ENCODE data around the gene YIPF6. TPM values are rescaled to one million over a fixed set of nuclear protein-coding genes. Genes with fewer than 3 reads are reported as not detected.
A peak's percentile ranks its signal among the peaks of the same experiment; 100 is the strongest.

YIPF6 gene
- total RNA-seq, 1 experiment from 2014 or later = 43.3 TPM

DNA sequence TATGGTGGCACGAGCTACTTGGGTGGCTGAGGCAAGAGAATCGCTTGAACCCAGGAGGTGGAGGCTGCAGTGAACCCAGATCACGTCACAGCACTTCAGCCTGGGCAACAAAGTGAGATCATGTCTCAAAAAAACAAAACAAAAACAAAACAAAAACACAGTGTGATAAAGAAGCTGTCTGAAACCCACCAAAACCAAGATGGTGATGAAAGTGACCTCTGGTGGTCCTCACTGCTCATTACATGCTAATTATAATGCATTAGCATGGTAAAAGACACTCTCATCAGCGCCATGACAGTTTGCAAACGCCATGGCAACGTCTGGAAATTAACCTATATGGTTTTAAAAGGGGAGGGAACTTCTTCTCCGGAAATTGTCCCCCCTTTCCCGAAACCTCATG, 36.2 kb upstream of the YIPF6 start:
- Histone ChIP-seq H3K27ac (ENCODE audit: low read depth, low read length) (no peak overlapping the region), H3K9me2 (ENCODE audit: insufficient read depth) (no peaks in the 10 kb centered on the region), H3K27me3 (ENCODE audit: insufficient read depth, low read length) (no peaks in the 10 kb centered on the region), H3K36me3 (ENCODE audit: control insufficient read depth in 1 of 2, insufficient read depth in 2 of 2, low read length in 2 of 2) (no peaks in the 10 kb centered on the region), H3K4me3 (replicated peaks in 1 of 2; ENCODE audit: low read depth in 1 of 2, low read length in 2 of 2) (no peak overlapping the region), H3K9me3 (ENCODE audit: control insufficient read depth in 1 of 2, insufficient read depth in 1 of 2, low read depth in 1 of 2, low read length in 2 of 2) (no peaks in the 10 kb centered on the region), H3K4me1 (ENCODE audit: control insufficient read depth in 1 of 2, insufficient read depth in 2 of 2, low read length in 2 of 2) (peaks cover 0 to 8% of the 10 kb centered on the region in 2 experiments; a peak in 2 of 4 replicates), H3K79me2 (ENCODE audit: insufficient read depth, low read length) (no peaks in the 10 kb centered on the region), H4K20me1 (ENCODE audit: insufficient read depth) (no peaks in the 10 kb centered on the region), H3K4me2 (ENCODE audit: low read length) (peak overlapping the region; percentile 47), H3K9ac (ENCODE audit: low read length) (no peak overlapping the region), H2AFZ (ENCODE audit: low read depth, low read length, poor library complexity, severe bottlenecking) (peak overlapping the region; percentile 45)
- ChIA-PET RAD21 (ENCODE audit: low non-redundant PET in 1 of 2, low total read pairs in 2 of 2, uncharacterized antibody in 2 of 2, unreplicated experiment in 2 of 2) (no interaction called here), CTCF (interaction anchor here (1.2 kb wide), 1 partner anchor 266 kb away, joined by 10 read pairs; no protein-coding TSS in a partner anchor), POLR2A (no interaction called here)
- intact Hi-C loops (cut with micrococcal nuclease) = loop anchor here (5.0 kb wide), 1 partner anchor 265 kb away; no protein-coding TSS in a partner anchor
- DNase-seq (ENCODE audit: low read depth, low spot score) = peak; percentile 7
- ATAC-seq = peak; percentile 65
- BruUV-seq (replicated peaks) = no TSS peak
- TF ChIP-seq ZFX (IDR thresholded peaks at IDR 0.05) (no peak), TCF7L2 (IDR thresholded peaks at IDR 0.05; ENCODE audit: borderline replicate concordance, extremely low read depth, insufficient read depth, insufficient read length) (no peak), CEBPB (IDR thresholded peaks at IDR 0.05; ENCODE audit: low read depth) (no peak), ELF1 (IDR thresholded peaks at IDR 0.05; ENCODE audit: borderline replicate concordance, low read depth) (no peak), CTCF (IDR thresholded peaks at IDR 0.05 in 2 of 3, conservative IDR thresholded peaks at IDR 0.05 in 1 of 3; ENCODE audit: borderline replicate concordance in 1 of 3, insufficient read depth in 1 of 3, low read depth in 2 of 3, low read length in 2 of 3) (peak; percentile 29 to 48 (median 32); a peak in 4 of 6 replicates), EZH2phosphoT487 (IDR thresholded peaks at IDR 0.05; ENCODE audit: borderline replicate concordance) (no peak), YY1 (IDR thresholded peaks at IDR 0.05; ENCODE audit: extremely low read depth, insufficient replicate concordance, low read depth, low read length) (peak; percentile 26), MAX (IDR thresholded peaks at IDR 0.05) (no peak), EZH2 (IDR thresholded peaks at IDR 0.05) (no peak), SIN3A (IDR thresholded peaks at IDR 0.05; ENCODE audit: low read depth) (no peak), RAD21 (IDR thresholded peaks at IDR 0.05; ENCODE audit: low read depth) (peak; percentile 51), EGR1 (IDR thresholded peaks at IDR 0.05; ENCODE audit: low read depth) (no peak), SP1 (IDR thresholded peaks at IDR 0.05; ENCODE audit: low read depth) (no peak), FOSL1 (IDR thresholded peaks at IDR 0.05; ENCODE audit: low read depth) (no peak), JUND (IDR thresholded peaks at IDR 0.05) (no peak), CBX3 (IDR thresholded peaks at IDR 0.05; ENCODE audit: low read depth) (no peak), SRF (IDR thresholded peaks at IDR 0.05; ENCODE audit: low read depth) (no peak), POLR2A (IDR thresholded peaks at IDR 0.05; ENCODE audit: borderline replicate concordance, extremely low read depth, insufficient read depth, insufficient read length) (no peak), ZNF274 (IDR thresholded peaks at IDR 0.05; ENCODE audit: low read depth, low read length) (no peak)
- TF ChIP-seq, protein P1, sequence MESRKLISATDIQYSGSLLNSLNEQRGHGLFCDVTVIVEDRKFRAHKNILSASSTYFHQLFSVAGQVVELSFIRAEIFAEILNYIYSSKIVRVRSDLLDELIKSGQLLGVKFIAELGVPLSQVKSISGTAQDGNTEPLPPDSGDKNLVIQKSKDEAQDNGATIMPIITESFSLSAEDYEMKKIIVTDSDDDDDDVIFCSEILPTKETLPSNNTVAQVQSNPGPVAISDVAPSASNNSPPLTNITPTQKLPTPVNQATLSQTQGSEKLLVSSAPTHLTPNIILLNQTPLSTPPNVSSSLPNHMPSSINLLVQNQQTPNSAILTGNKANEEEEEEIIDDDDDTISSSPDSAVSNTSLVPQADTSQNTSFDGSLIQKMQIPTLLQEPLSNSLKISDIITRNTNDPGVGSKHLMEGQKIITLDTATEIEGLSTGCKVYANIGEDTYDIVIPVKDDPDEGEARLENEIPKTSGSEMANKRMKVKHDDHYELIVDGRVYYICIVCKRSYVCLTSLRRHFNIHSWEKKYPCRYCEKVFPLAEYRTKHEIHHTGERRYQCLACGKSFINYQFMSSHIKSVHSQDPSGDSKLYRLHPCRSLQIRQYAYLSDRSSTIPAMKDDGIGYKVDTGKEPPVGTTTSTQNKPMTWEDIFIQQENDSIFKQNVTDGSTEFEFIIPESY (IDR thresholded peaks at IDR 0.05; ENCODE audit: extremely low read depth, insufficient replicate concordance, low read length) = no peak
- TF ChIP-seq, protein P2, sequence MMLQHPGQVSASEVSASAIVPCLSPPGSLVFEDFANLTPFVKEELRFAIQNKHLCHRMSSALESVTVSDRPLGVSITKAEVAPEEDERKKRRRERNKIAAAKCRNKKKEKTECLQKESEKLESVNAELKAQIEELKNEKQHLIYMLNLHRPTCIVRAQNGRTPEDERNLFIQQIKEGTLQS (IDR thresholded peaks at IDR 0.05) = no peak
- TF ChIP-seq, protein P3, sequence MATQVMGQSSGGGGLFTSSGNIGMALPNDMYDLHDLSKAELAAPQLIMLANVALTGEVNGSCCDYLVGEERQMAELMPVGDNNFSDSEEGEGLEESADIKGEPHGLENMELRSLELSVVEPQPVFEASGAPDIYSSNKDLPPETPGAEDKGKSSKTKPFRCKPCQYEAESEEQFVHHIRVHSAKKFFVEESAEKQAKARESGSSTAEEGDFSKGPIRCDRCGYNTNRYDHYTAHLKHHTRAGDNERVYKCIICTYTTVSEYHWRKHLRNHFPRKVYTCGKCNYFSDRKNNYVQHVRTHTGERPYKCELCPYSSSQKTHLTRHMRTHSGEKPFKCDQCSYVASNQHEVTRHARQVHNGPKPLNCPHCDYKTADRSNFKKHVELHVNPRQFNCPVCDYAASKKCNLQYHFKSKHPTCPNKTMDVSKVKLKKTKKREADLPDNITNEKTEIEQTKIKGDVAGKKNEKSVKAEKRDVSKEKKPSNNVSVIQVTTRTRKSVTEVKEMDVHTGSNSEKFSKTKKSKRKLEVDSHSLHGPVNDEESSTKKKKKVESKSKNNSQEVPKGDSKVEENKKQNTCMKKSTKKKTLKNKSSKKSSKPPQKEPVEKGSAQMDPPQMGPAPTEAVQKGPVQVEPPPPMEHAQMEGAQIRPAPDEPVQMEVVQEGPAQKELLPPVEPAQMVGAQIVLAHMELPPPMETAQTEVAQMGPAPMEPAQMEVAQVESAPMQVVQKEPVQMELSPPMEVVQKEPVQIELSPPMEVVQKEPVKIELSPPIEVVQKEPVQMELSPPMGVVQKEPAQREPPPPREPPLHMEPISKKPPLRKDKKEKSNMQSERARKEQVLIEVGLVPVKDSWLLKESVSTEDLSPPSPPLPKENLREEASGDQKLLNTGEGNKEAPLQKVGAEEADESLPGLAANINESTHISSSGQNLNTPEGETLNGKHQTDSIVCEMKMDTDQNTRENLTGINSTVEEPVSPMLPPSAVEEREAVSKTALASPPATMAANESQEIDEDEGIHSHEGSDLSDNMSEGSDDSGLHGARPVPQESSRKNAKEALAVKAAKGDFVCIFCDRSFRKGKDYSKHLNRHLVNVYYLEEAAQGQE (IDR thresholded peaks at IDR 0.05; ENCODE audit: low read depth) = no peak
